Endothelial cell of umbilical vein (primary cell): ENCODE data around the gene SPAG9. TPM values are rescaled to one million over a fixed set of nuclear protein-coding genes. Genes with fewer than 3 reads are reported as not detected.

ENCODE experiments used
- BruUV-seq: library from RNA; stranded (reverse); fragments of 400-500 nt; replicated peaks from 2 replicates; lab custom pipeline; 2021; lab: Mats Ljungman, UMichigan
- CTCF ChIA-PET: fragments of 300-600, 350-600 bp; sonication (Branson Sonifier 250); formaldehyde crosslinking; loops from one replicate; lab custom pipeline; 2021; ENCODE audit warnings: antibody characterized with exemption, inconsistent platforms; lab: Charles Lee
- POLR2A ChIA-PET: fragments of 300-600, 350-600 bp; sonication (Branson Sonifier 250); formaldehyde crosslinking; loops from one replicate; lab custom pipeline; 2021; ENCODE audit warnings: antibody characterized with exemption, inconsistent platforms; lab: Charles Lee
- DNase-seq: peaks from one replicate; pipeline ENCODE4 v3.0.0-alpha.2; 2011; ENCODE audit warnings: low read depth, low spot score
- FAIRE-seq: peaks from 2 replicates; lab custom pipeline; 2011; peaks lifted over from hg19 to GRCh38; lab: Jason Lieb, UNC
- H2AFZ ChIP-seq: 2 replicates; pipeline ENCODE4 v1.6.0; 2012; ENCODE audit warnings: low read depth, low read length, control low read depth, inconsistent platforms
- H3K27ac ChIP-seq: 2 replicates; pipeline ENCODE4 v1.5.1; 2011; ENCODE audit warnings: low read depth, mild to moderate bottlenecking, control low read depth, low read length, moderate library complexity; ENCODE audit not compliant: insufficient read depth
- H3K27me3 ChIP-seq, 2 experiments: 2 replicates each; pipeline versions ENCODE4 v1.6.0 to v1.6.1; 2011; ENCODE audit warnings: low read length in 2 of 2, mixed read lengths in 1 of 2; ENCODE audit not compliant: control insufficient read depth in 2 of 2, insufficient read depth in 2 of 2
- H3K36me3 ChIP-seq, 2 experiments: 2 replicates in 1 of 2; 3 replicates in 1 of 2; pipeline ENCODE4 v1.5.1; 2011; ENCODE audit warnings: low read length in 2 of 2, mild to moderate bottlenecking in 1 of 2, moderate library complexity in 1 of 2; ENCODE audit not compliant: control insufficient read depth in 2 of 2, insufficient read depth in 2 of 2; ENCODE audit errors: extremely low read depth in 1 of 2
- H3K4me1 ChIP-seq: 3 replicates; pipeline ENCODE4 v1.5.1; 2011; ENCODE audit warnings: mild to moderate bottlenecking, low read length; ENCODE audit not compliant: control insufficient read depth, insufficient read depth; ENCODE audit errors: extremely low read depth
- H3K4me2 ChIP-seq: 2 replicates; pipeline ENCODE4 v1.6.1; 2011; ENCODE audit warnings: low read length, control low read depth, mixed read lengths; ENCODE audit not compliant: insufficient read depth
- H3K4me3 ChIP-seq, 3 experiments: fragments of 200-600 bp in 1 of 3; sonication (generic), shearing (Covaris generic) in 1 of 3; replicated peaks in 1 of 3; 2 replicates each; pipeline ENCODE4 v1.5.1; 2011 to 2016; ENCODE audit warnings: control low read depth in 3 of 3, low read length in 3 of 3, mild to moderate bottlenecking in 2 of 3, inconsistent platforms in 1 of 3, low read depth in 1 of 3, moderate library complexity in 1 of 3; ENCODE audit not compliant: insufficient read depth in 1 of 3
- H3K79me2 ChIP-seq: 2 replicates; pipeline ENCODE4 v1.6.0; 2012; ENCODE audit warnings: low read length, inconsistent platforms; ENCODE audit not compliant: control insufficient read depth, insufficient read depth
- H3K9ac ChIP-seq: replicated peaks from 2 replicates; pipeline ENCODE3; 2011; ENCODE audit warnings: low read length, control low read depth; ENCODE audit not compliant: insufficient read depth; ENCODE audit errors: extremely low read depth
- H3K9me1 ChIP-seq: replicated peaks from 3 replicates; pipeline ENCODE4 v1.6.0; 2011; ENCODE audit warnings: mild to moderate bottlenecking, low read length; ENCODE audit not compliant: control insufficient read depth, insufficient read depth; ENCODE audit errors: extremely low read depth
- H3K9me3 ChIP-seq: replicated peaks from 2 replicates; pipeline ENCODE4 v1.5.1; 2012; ENCODE audit warnings: low read length, inconsistent platforms; ENCODE audit not compliant: control insufficient read depth, insufficient read depth
- H4K20me1 ChIP-seq: replicated peaks from 2 replicates; pipeline ENCODE3; 2011; ENCODE audit warnings: mild to moderate bottlenecking, low read length; ENCODE audit not compliant: control insufficient read depth, insufficient read depth; ENCODE audit errors: extremely low read depth
- EZH2 ChIP-seq: IDR thresholded peaks from 2 replicates; pipeline ENCODE4 v1.6.1; 2012; ENCODE audit warnings: borderline replicate concordance, low read depth, mild to moderate bottlenecking, moderate library complexity, low read length, inconsistent platforms; ENCODE audit not compliant: severe bottlenecking
- FOS ChIP-seq: IDR thresholded peaks from 2 replicates; pipeline ENCODE4 v1.6.1; 2011; ENCODE audit warnings: mild to moderate bottlenecking, low read length, moderate library complexity, borderline replicate concordance; ENCODE audit not compliant: insufficient read depth
- GATA2 ChIP-seq: IDR thresholded peaks from 2 replicates; pipeline ENCODE4 v1.7.0; 2011; ENCODE audit warnings: low read depth, mild to moderate bottlenecking, moderate library complexity, mixed read lengths, low read length; ENCODE audit not compliant: insufficient read length, insufficient read depth
- JUN ChIP-seq: IDR thresholded peaks from 2 replicates; pipeline ENCODE4 v1.6.1; 2011; ENCODE audit warnings: borderline replicate concordance, low read depth; ENCODE audit not compliant: insufficient read length, insufficient read depth
- MYC ChIP-seq: IDR thresholded peaks from one replicate; pipeline ENCODE4 v1.6.1; 2011; ENCODE audit warnings: mild to moderate bottlenecking, low read depth, low read length
- POLR2A ChIP-seq: IDR thresholded peaks from 2 replicates; pipeline ENCODE4 v1.6.1; 2012; ENCODE audit warnings: low read depth, mild to moderate bottlenecking, control low read depth, low read length
- POLR2AphosphoS5 ChIP-seq: IDR thresholded peaks from 2 replicates; pipeline ENCODE4 v1.6.1; 2012; ENCODE audit warnings: low read depth, mild to moderate bottlenecking, control low read depth, low read length, moderate library complexity; ENCODE audit not compliant: insufficient read depth
- dilution Hi-C: fragments of 300-500 bp; cut with MboI; formaldehyde crosslinking; loops from one replicate; pipeline ENCODE4 v1.15.0; 2019; ENCODE audit warnings: low sequenced_read_pairs; ENCODE audit not compliant: extremely low pct_ligation_motif_present
- intact Hi-C: fragments of 100-400 bp; cut with micrococcal nuclease; formaldehyde crosslinking; loops from one replicate; pipeline ENCODE4 v1.10.0; 2022
- polyA plus RNA-seq, 4 experiments: library from polyadenylated mRNA; depleted of rRNA in 3 of 4; stranded (reverse) in 3 of 4; unstranded in 1 of 4; fragments of >200 nt; gene quantifications; 2 replicates each; pipeline versions ENCODE4 v1.2.1 to v1.2.3, GENCODE V29; 2011 to 2012; ENCODE audit warnings: missing spikeins in 1 of 4
- total RNA-seq: library from RNA; stranded (reverse); gene quantifications from 2 replicates; pipeline ENCODE4 v1.2.3, GENCODE V29; 2021
- TF ChIP-seq, protein P1 (sequence below): IDR thresholded peaks from 2 replicates; pipeline ENCODE4 v1.6.1; 2011; ENCODE audit not compliant: insufficient read depth, insufficient read length
- TF ChIP-seq, protein P2 (sequence below), 2 donors: IDR thresholded peaks; 1 replicate in 1 of 2; 2 replicates in 1 of 2; pipeline ENCODE4 v1.5.1; 2011; ENCODE audit warnings: low read length in 2 of 2, mild to moderate bottlenecking in 2 of 2, moderate library complexity in 2 of 2, control low read depth in 1 of 2, inconsistent platforms in 1 of 2, low read depth in 1 of 2; ENCODE audit not compliant: insufficient read depth in 1 of 2; ENCODE audit errors: extremely low read depth in 1 of 2

The SPAG9 gene
- total and polyA plus RNA-seq, 2 donors (not counting 3 experiments of a cell fraction or from before 2014, with no cell fraction given): 16.5 to 75.0 TPM

- no peak overlapping the region for H2AFZ ChIP-seq
- dilution Hi-C loops: no loop called here
- no peak overlapping the region for H3K27ac ChIP-seq
- TF ChIP-seq JUN (no peak), GATA2 (no peak), POLR2AphosphoS5 (no peak), FOS (no peak), MYC (no peak), POLR2A (no peak), EZH2 (no peak)
- TF ChIP-seq, protein P1, sequence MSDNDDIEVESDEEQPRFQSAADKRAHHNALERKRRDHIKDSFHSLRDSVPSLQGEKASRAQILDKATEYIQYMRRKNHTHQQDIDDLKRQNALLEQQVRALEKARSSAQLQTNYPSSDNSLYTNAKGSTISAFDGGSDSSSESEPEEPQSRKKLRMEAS: no peak
- TF ChIP-seq, protein P2, sequence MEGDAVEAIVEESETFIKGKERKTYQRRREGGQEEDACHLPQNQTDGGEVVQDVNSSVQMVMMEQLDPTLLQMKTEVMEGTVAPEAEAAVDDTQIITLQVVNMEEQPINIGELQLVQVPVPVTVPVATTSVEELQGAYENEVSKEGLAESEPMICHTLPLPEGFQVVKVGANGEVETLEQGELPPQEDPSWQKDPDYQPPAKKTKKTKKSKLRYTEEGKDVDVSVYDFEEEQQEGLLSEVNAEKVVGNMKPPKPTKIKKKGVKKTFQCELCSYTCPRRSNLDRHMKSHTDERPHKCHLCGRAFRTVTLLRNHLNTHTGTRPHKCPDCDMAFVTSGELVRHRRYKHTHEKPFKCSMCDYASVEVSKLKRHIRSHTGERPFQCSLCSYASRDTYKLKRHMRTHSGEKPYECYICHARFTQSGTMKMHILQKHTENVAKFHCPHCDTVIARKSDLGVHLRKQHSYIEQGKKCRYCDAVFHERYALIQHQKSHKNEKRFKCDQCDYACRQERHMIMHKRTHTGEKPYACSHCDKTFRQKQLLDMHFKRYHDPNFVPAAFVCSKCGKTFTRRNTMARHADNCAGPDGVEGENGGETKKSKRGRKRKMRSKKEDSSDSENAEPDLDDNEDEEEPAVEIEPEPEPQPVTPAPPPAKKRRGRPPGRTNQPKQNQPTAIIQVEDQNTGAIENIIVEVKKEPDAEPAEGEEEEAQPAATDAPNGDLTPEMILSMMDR (IDR thresholded peaks at IDR 0.05; ENCODE audit: extremely low read depth in 1 of 2, insufficient read depth in 1 of 2, low read depth in 1 of 2, low read length in 2 of 2): no peak
- POLR2A ChIA-PET: no interaction called here
- BruUV-seq: no TSS peak
- H3K4me1 ChIP-seq: peaks cover 4% of the 10 kb centered on the region
- FAIRE-seq (no peak), DNase-seq (no peak)
- intact Hi-C loops: no loop called here
- no peaks in the 10 kb centered on the region for H3K9me3 ChIP-seq
- H3K9me1 ChIP-seq: no peaks in the 10 kb centered on the region
- H3K4me3 ChIP-seq: no peak overlapping the region
- peaks cover 2 to 3% of the 10 kb centered on the region in 2 experiments for H3K27me3 ChIP-seq
- no peak overlapping the region for H3K9ac ChIP-seq
- no peaks in the 10 kb centered on the region for H3K36me3 ChIP-seq
- H3K79me2 ChIP-seq: no peaks in the 10 kb centered on the region
- H3K4me2 ChIP-seq: no peak overlapping the region
- no peaks in the 10 kb centered on the region for H4K20me1 ChIP-seq
- CTCF ChIA-PET: no interaction called here
Observed at GRCh38 chr17:50914505-50915063, 206.1 kb downstream of the SPAG9 start.
